ENCODE data around the gene N4BP2.

Gene N4BP2

GRCh38 chr4:40190465-40190864, 133.8 kb downstream of the N4BP2 start:
- ChIA-PET POLR2A (ENCODE audit: low non-redundant PET) (no interaction called here), CTCF (no interaction called here)
- H3K27ac ChIP-seq = no peak overlapping the region
- DNase-seq (ENCODE audit: low spot score) = no peak
- TF ChIP-seq, protein P1, sequence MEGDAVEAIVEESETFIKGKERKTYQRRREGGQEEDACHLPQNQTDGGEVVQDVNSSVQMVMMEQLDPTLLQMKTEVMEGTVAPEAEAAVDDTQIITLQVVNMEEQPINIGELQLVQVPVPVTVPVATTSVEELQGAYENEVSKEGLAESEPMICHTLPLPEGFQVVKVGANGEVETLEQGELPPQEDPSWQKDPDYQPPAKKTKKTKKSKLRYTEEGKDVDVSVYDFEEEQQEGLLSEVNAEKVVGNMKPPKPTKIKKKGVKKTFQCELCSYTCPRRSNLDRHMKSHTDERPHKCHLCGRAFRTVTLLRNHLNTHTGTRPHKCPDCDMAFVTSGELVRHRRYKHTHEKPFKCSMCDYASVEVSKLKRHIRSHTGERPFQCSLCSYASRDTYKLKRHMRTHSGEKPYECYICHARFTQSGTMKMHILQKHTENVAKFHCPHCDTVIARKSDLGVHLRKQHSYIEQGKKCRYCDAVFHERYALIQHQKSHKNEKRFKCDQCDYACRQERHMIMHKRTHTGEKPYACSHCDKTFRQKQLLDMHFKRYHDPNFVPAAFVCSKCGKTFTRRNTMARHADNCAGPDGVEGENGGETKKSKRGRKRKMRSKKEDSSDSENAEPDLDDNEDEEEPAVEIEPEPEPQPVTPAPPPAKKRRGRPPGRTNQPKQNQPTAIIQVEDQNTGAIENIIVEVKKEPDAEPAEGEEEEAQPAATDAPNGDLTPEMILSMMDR (conservative IDR thresholded peaks at IDR 0.05; ENCODE audit: low read depth) = no peak

- DNase-seq (ENCODE audit: low spot score) = no peak
- no peak overlapping the region for H3K27ac ChIP-seq
- TF ChIP-seq, protein P1 (conservative IDR thresholded peaks at IDR 0.05; ENCODE audit: low read depth) = no peak
- CTCF ChIA-PET = no interaction called here
- POLR2A ChIA-PET (ENCODE audit: low non-redundant PET) = interaction anchor here (0.7 kb wide), 1 partner anchor 142 kb away, joined by 5 read pairs; no protein-coding TSS in a partner anchor
These were observed 134.5 kb downstream of the N4BP2 start for GRCh38 chr4:40190880-40191815.

DNA sequence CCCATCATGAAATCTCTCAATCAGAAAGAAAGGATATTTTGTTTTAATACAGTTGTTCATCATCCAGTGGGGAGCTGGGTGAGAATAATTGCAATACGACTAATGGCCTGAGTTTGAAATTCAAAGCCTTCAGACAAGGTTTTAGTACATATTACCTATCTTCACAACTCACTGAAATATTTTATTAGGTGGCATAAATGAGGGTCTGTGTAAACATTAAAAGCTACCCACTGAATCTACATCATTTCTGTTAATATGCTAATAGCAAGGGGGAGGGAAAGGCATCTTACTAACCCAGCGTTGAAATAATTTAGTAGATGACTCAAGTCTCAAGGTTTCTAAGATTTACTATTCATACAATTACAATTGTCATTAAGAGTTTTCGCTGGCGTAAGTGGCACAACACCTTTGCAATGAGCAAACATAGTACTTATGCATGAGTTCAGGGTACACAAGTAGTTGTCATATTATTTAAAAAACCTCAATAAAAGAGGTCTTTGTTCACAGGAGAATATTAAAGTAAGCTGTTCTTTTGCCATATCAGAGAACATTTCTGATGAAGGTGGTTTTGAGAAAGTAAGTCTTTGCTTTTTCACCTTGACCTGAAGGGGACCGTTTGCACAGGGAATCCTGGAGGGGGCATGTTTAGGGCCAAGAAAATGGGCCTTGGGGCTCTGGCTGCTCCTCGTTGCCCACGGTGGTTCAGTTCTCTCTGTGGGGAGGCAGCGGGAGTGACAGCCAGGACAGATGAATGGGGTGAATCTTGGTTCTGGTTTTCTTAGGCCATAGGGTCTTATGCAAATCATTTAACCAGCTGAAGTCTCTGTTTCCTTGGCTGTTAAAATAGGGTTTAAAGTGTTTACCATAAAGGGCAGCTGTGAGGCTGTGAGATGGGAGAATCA, 135.7 kb downstream of the N4BP2 start:
- CTCF ChIA-PET = no interaction called here
- POLR2A ChIA-PET (ENCODE audit: low non-redundant PET) = no interaction called here
- TF ChIP-seq, protein P1 (conservative IDR thresholded peaks at IDR 0.05; ENCODE audit: low read depth) = no peak
- H3K27ac ChIP-seq = no peak overlapping the region
- no peak for DNase-seq (ENCODE audit: low spot score)

GRCh38 chr4:40193016-40193571, 136.4 kb downstream of the N4BP2 start:
- ChIA-PET POLR2A (ENCODE audit: low non-redundant PET) (no interaction called here), CTCF (no interaction called here)
- no peak for DNase-seq (ENCODE audit: low spot score)
- no peak overlapping the region for H3K27ac ChIP-seq
- TF ChIP-seq, protein P1 (conservative IDR thresholded peaks at IDR 0.05; ENCODE audit: low read depth) = no peak

GRCh38 chr4:40193578-40193977, 136.9 kb downstream of the N4BP2 start:
- DNase-seq (ENCODE audit: low spot score) = no peak
- no peak overlapping the region for H3K27ac ChIP-seq
- TF ChIP-seq, protein P1 (conservative IDR thresholded peaks at IDR 0.05; ENCODE audit: low read depth) = no peak
- ChIA-PET POLR2A (ENCODE audit: low non-redundant PET) (no interaction called here), CTCF (no interaction called here)

DNA sequence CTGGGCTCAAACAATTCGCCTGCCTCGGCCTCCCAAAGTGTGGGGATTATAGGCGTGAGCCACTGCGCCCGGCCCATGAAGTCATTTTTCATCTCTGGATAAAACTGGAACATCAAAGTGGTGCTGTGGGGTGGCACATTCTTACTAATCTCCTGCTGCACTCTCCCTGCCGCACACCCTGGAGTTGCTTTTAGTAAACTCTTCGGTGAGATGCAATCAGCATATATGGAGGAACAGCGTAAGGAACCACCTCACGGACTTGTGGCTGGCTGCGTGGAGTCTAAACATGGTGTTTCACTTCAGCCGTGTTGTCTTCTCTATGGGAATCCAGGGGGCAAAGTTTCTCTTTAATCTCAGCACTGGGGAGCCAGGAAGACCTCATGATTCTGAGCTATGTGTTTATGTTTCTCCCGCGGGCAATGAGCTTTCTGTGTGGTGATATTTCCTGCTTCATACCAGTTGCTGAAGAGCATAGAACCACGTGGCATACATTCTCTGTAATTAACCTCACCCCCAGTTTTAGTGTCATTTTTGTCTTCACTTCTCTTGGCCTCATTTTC, 138.0 kb downstream of the N4BP2 start:
- no peak for DNase-seq (ENCODE audit: low spot score)
- H3K27ac ChIP-seq = no peak overlapping the region
- ChIA-PET CTCF (interaction anchor here (0.6 to 0.7 kb wide), 3 partner anchors 20 to 122 kb away, joined by 3 read pairs; no protein-coding TSS in a partner anchor), POLR2A (ENCODE audit: low non-redundant PET) (no interaction called here)
- TF ChIP-seq, protein P1 (conservative IDR thresholded peaks at IDR 0.05; ENCODE audit: low read depth) = no peak
